ENCODE results near the gene STK40.

DNA sequence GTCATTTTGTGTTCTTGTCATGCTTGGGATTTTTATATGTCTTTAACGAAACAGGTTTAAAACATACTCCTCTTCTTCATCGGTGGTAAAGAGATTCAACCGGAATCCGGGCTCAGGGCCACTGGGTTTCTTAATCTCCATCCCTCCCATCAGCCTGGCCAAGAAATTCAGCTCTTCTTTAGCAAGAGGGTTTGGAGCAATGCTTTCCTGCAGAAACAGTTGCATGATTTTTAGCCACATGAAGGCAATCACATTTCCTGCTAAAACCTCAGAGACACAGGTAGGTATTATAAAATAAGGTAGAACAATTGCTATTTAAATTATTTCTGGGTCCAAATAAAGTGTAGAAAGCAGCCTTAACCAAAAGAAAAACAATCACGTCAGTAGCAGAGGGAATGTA, 34.7 kb upstream of the STK40 start:
- TF ChIP-seq, protein P1, sequence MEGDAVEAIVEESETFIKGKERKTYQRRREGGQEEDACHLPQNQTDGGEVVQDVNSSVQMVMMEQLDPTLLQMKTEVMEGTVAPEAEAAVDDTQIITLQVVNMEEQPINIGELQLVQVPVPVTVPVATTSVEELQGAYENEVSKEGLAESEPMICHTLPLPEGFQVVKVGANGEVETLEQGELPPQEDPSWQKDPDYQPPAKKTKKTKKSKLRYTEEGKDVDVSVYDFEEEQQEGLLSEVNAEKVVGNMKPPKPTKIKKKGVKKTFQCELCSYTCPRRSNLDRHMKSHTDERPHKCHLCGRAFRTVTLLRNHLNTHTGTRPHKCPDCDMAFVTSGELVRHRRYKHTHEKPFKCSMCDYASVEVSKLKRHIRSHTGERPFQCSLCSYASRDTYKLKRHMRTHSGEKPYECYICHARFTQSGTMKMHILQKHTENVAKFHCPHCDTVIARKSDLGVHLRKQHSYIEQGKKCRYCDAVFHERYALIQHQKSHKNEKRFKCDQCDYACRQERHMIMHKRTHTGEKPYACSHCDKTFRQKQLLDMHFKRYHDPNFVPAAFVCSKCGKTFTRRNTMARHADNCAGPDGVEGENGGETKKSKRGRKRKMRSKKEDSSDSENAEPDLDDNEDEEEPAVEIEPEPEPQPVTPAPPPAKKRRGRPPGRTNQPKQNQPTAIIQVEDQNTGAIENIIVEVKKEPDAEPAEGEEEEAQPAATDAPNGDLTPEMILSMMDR (IDR thresholded peaks at IDR 0.05): no peak
- no peak for TF ChIP-seq POLR2A (IDR thresholded peaks at IDR 0.05)
